ENCODE data around the gene SEC24B. TPM values are rescaled to one million over a fixed set of nuclear protein-coding genes. Genes with fewer than 3 reads are reported as not detected.

The SEC24B gene
- total RNA-seq, 1 donor from 2014 or later = 32.7 TPM

GRCh38 chr4:109410226-109410625 lies 23.4 kb upstream of the SEC24B start:
- Mint-ChIP-seq H3K9me3 (ENCODE audit: low read depth) (no peaks in the 10 kb centered on the region), H3K36me3 (ENCODE audit: low read depth) (no peaks in the 10 kb centered on the region), H3K4me1 (ENCODE audit: low read depth) (peaks cover 13% of the 10 kb centered on the region), H3K27me3 (ENCODE audit: low read depth) (no peaks in the 10 kb centered on the region), H3K27ac (ENCODE audit: unreplicated experiment) (no peak overlapping the region), H3K4me3 (ENCODE audit: unreplicated experiment) (no peak overlapping the region)
- no peak for DNase-seq (ENCODE audit: low spot score)
- no peak for TF ChIP-seq CTCF (IDR thresholded peaks at IDR 0.05)

DNA sequence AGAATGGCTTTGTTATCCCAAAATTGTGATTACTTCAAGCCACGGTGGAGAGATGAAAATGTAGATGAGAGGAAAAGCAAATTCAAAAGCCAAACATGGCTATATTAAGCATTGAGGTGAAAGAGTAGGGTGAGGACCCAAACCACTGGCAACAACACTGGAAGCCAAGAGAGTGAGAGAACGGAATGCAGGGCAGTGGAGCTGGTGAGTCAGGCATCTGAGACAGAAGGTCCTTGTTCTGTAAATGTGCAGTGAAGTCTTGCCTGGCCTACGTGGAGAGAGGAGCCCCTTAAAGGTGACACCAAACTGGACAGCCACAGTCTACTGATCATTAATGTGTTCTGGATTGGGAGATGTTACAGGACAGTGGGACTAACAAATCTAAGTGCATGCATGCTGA lies 22.8 kb upstream of the SEC24B start:
- no peak overlapping the region for H3K27ac Mint-ChIP-seq (ENCODE audit: unreplicated experiment)
- H3K27me3 Mint-ChIP-seq (ENCODE audit: low read depth) = no peaks in the 10 kb centered on the region
- no peak for TF ChIP-seq CTCF (IDR thresholded peaks at IDR 0.05)
- no peak for DNase-seq (ENCODE audit: low spot score)
- no peak overlapping the region for H3K4me3 Mint-ChIP-seq (ENCODE audit: unreplicated experiment)
- H3K4me1 Mint-ChIP-seq (ENCODE audit: low read depth) = peaks cover 13% of the 10 kb centered on the region
- H3K9me3 Mint-ChIP-seq (ENCODE audit: low read depth) = no peaks in the 10 kb centered on the region
- H3K36me3 Mint-ChIP-seq (ENCODE audit: low read depth) = no peaks in the 10 kb centered on the region

- Mint-ChIP-seq H3K9me3 (ENCODE audit: low read depth) (no peaks in the 10 kb centered on the region), H3K36me3 (ENCODE audit: low read depth) (no peaks in the 10 kb centered on the region), H3K27me3 (ENCODE audit: low read depth) (no peaks in the 10 kb centered on the region), H3K4me3 (ENCODE audit: unreplicated experiment) (no peak overlapping the region), H3K27ac (ENCODE audit: unreplicated experiment) (no peak overlapping the region), H3K4me1 (ENCODE audit: low read depth) (peaks cover 13% of the 10 kb centered on the region)
- no peak for DNase-seq (ENCODE audit: low spot score)
- TF ChIP-seq CTCF (IDR thresholded peaks at IDR 0.05) = no peak
Measured at GRCh38 chr4:109411964-109412363, 21.7 kb upstream of the SEC24B start.

- Mint-ChIP-seq H3K4me1 (ENCODE audit: low read depth) (peaks cover 13% of the 10 kb centered on the region), H3K9me3 (ENCODE audit: low read depth) (no peaks in the 10 kb centered on the region), H3K36me3 (ENCODE audit: low read depth) (no peaks in the 10 kb centered on the region), H3K4me3 (ENCODE audit: unreplicated experiment) (no peak overlapping the region), H3K27ac (ENCODE audit: unreplicated experiment) (no peak overlapping the region), H3K27me3 (ENCODE audit: low read depth) (no peaks in the 10 kb centered on the region)
- TF ChIP-seq CTCF (IDR thresholded peaks at IDR 0.05) = no peak
- DNase-seq (ENCODE audit: low spot score) = no peak
Measured at GRCh38 chr4:109412776-109413175, 20.8 kb upstream of the SEC24B start.

DNA sequence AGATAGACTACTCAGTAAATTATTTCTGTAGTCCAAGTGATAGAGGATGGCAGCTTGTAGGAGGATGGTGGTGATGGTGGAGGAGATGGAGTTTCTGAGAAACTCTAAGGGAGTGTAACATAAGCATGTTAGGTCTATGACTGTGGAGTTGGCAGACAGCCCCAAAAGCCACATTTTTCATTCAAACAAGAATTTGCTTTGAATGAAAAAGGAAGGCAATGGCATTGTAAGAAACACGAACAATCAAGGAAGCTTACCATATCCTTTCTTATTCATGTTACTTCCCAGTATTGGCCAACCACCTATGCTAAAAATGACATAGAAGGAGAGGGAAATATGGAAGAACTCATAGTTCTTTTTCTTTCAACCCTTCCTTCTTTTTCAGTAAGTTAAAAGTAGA lies 18.7 kb upstream of the SEC24B start:
- H3K4me3 Mint-ChIP-seq (ENCODE audit: unreplicated experiment) = no peak overlapping the region
- H3K4me1 Mint-ChIP-seq (ENCODE audit: low read depth) = peaks cover 9% of the 10 kb centered on the region
- no peak for DNase-seq (ENCODE audit: low spot score)
- H3K36me3 Mint-ChIP-seq (ENCODE audit: low read depth) = no peaks in the 10 kb centered on the region
- H3K9me3 Mint-ChIP-seq (ENCODE audit: low read depth) = no peaks in the 10 kb centered on the region
- no peak for TF ChIP-seq CTCF (IDR thresholded peaks at IDR 0.05)
- H3K27ac Mint-ChIP-seq (ENCODE audit: unreplicated experiment) = no peak overlapping the region
- H3K27me3 Mint-ChIP-seq (ENCODE audit: low read depth) = no peaks in the 10 kb centered on the region

All from chondrocyte (in vitro differentiated cells).